Thoracic aorta (tissue), 2 donors: Measurements from ENCODE around the gene CCAR1. TPM values are rescaled to one million over a fixed set of nuclear protein-coding genes. Genes with fewer than 3 reads are reported as not detected.

ENCODE experiments used
- total RNA-seq, 2 donors: library from RNA; depleted of rRNA; stranded (reverse); fragments of >200 nt; gene quantifications; one replicate each; pipeline versions ENCODE4 v1.1.0 to v1.2.3, GENCODE V29; 2016

The CCAR1 gene
- total RNA-seq, 2 donors from 2014 or later = 48.6 to 86.9 TPM

Other genes starting within 250 kb of the CCAR1 start
- gene DNA2, start 249.3 kb upstream of the CCAR1 start, total RNA-seq = 1 to 10 TPM; 1.6 to 5.1 TPM
- 10 to 100 TPM; 16.9 to 26.2 TPM for gene SLC25A16, start 193.7 kb upstream of the CCAR1 start, total RNA-seq
- 1 to 10 TPM; 2.4 to 4.0 TPM for gene TET1, start 160.9 kb upstream of the CCAR1 start, total RNA-seq
- gene STOX1, start 106.3 kb downstream of the CCAR1 start, total RNA-seq = under 1 TPM in 1 of 2 donors, not detected in 1; 0.14 TPM
- 10 to 100 TPM; 30.6 to 33.9 TPM for gene DDX50, start 180.1 kb downstream of the CCAR1 start, total RNA-seq
- 100 to 1,000 TPM in 1 of 2 donors, 10 to 100 TPM in 1; 32.1 to 122 TPM for gene DDX21, start 234.9 kb downstream of the CCAR1 start, total RNA-seq